Suprapubic skin (tissue), 4 donors: ENCODE results near the gene ASF1B. TPM values are rescaled to one million over a fixed set of nuclear protein-coding genes. Genes with fewer than 3 reads are reported as not detected.

Experiments used
- DNase-seq, 2 donors: peaks; one replicate each; pipeline ENCODE4 v3.0.0-alpha.2; 2019; ENCODE audit warnings: low spot score in 2 of 2
- H3K27ac ChIP-seq: fragments of 200-600 bp; sonication (generic); one replicate; pipeline ENCODE4 v1.5.1; 2019
- H3K27me3 ChIP-seq: fragments of 200-600 bp; sonication (generic); one replicate; pipeline ENCODE4 v1.5.1; 2019
- H3K36me3 ChIP-seq: fragments of 200-600 bp; sonication (generic); one replicate; pipeline ENCODE4 v1.5.1; 2019
- H3K4me1 ChIP-seq: fragments of 200-600 bp; sonication (generic); one replicate; pipeline ENCODE4 v1.5.1; 2019
- H3K4me3 ChIP-seq: fragments of 200-600 bp; sonication (generic); one replicate; pipeline ENCODE4 v1.5.1; 2019; ENCODE audit warnings: mild to moderate bottlenecking
- H3K9me3 ChIP-seq: fragments of 200-600 bp; sonication (generic); one replicate; pipeline ENCODE4 v1.5.1; 2019
- EP300 ChIP-seq: sonication (generic); formaldehyde crosslinking; IDR thresholded peaks from one replicate; pipeline ENCODE4 v1.6.1; 2017; ENCODE audit warnings: antibody characterized with exemption
- POLR2A ChIP-seq, 2 donors: fragments of 450-650 bp; IDR thresholded peaks; one replicate each; pipeline ENCODE4 v1.6.1; 2017; ENCODE audit warnings: antibody characterized with exemption in 2 of 2, mild to moderate bottlenecking in 2 of 2, moderate library complexity in 2 of 2
- POLR2AphosphoS5 ChIP-seq, 3 donors: sonication (generic); formaldehyde crosslinking; IDR thresholded peaks; one replicate each; pipeline ENCODE4 v1.6.1; 2017; ENCODE audit warnings: antibody characterized with exemption in 3 of 3
- WGBS: methylation state at CpG from one replicate; pipeline ENCODE4 v1.1.5; 2018; 5-methylcytosine and 5-hydroxymethylcytosine counted together
- total RNA-seq, 4 donors: library from RNA; depleted of rRNA; stranded (reverse); fragments of >200 nt; gene quantifications; one replicate each; pipeline ENCODE4 v1.1.0, GENCODE V29; 2016
- TF ChIP-seq, protein P1 (sequence below), 2 donors: fragments of 200-600 bp in 1 of 2; fragments of 450-650 bp in 1 of 2; sonication (generic) in 1 of 2; IDR thresholded peaks; one replicate each; pipeline ENCODE4 v1.5.1; 2016 to 2019; ENCODE audit warnings: antibody characterized with exemption in 2 of 2, mild to moderate bottlenecking in 1 of 2, moderate library complexity in 1 of 2

The ASF1B gene
- total RNA-seq, 4 donors from 2014 or later: 3.4 to 8.8 (median 7.8) TPM

- DNase-seq: no peak
- TF ChIP-seq, protein P1, sequence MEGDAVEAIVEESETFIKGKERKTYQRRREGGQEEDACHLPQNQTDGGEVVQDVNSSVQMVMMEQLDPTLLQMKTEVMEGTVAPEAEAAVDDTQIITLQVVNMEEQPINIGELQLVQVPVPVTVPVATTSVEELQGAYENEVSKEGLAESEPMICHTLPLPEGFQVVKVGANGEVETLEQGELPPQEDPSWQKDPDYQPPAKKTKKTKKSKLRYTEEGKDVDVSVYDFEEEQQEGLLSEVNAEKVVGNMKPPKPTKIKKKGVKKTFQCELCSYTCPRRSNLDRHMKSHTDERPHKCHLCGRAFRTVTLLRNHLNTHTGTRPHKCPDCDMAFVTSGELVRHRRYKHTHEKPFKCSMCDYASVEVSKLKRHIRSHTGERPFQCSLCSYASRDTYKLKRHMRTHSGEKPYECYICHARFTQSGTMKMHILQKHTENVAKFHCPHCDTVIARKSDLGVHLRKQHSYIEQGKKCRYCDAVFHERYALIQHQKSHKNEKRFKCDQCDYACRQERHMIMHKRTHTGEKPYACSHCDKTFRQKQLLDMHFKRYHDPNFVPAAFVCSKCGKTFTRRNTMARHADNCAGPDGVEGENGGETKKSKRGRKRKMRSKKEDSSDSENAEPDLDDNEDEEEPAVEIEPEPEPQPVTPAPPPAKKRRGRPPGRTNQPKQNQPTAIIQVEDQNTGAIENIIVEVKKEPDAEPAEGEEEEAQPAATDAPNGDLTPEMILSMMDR (IDR thresholded peaks at IDR 0.05): no peak
- TF ChIP-seq EP300 (no peak), POLR2AphosphoS5 (IDR thresholded peaks at IDR 0.05) (no peak), POLR2A (IDR thresholded peaks at IDR 0.05) (no peak)
- Histone ChIP-seq H3K36me3 (peaks cover 11% of the 10 kb centered on the region), H3K27me3 (no peaks in the 10 kb centered on the region), H3K27ac (no peak overlapping the region), H3K4me1 (peaks cover 23% of the 10 kb centered on the region), H3K4me3 (peak overlapping the region; percentile 92), H3K9me3 (no peaks in the 10 kb centered on the region)
- WGBS: 18% methylated on average over 16 of the region's 16 CpGs
Observed at GRCh38 chr19:14089412-14089661, 47.1 kb downstream of the ASF1B start.

GRCh38 chr19:14088634-14089411 lies 47.6 kb downstream of the ASF1B start:
- Histone ChIP-seq H3K4me3 (peak overlapping the region; percentile 92), H3K9me3 (no peaks in the 10 kb centered on the region), H3K27ac (no peak overlapping the region)

GRCh38 chr19:14086098-14086497 lies 50.3 kb downstream of the ASF1B start:
- Histone ChIP-seq H3K4me3 (no peak overlapping the region), H3K4me1 (peaks cover 23% of the 10 kb centered on the region), H3K9me3 (no peaks in the 10 kb centered on the region), H3K27ac (no peak overlapping the region), H3K27me3 (no peaks in the 10 kb centered on the region), H3K36me3 (peaks cover 11% of the 10 kb centered on the region)
- no peak for DNase-seq
- 90% methylated on average over 5 of the region's 5 CpGs for WGBS
- TF ChIP-seq POLR2A (IDR thresholded peaks at IDR 0.05) (no peak), POLR2AphosphoS5 (IDR thresholded peaks at IDR 0.05) (no peak), EP300 (no peak)
- TF ChIP-seq, protein P1 (IDR thresholded peaks at IDR 0.05): no peak

More at GRCh38 chr19:14088634-14089411, 47.6 kb downstream of the ASF1B start:
- no peak for DNase-seq
- 87% methylated on average over 27 of the region's 30 CpGs for WGBS
- Histone ChIP-seq H3K27me3 (no peaks in the 10 kb centered on the region), H3K36me3 (peaks cover 11% of the 10 kb centered on the region), H3K4me1 (peaks cover 23% of the 10 kb centered on the region)
- TF ChIP-seq, protein P1 (IDR thresholded peaks at IDR 0.05): no peak
- TF ChIP-seq POLR2AphosphoS5 (IDR thresholded peaks at IDR 0.05): no peak
- no peak for TF ChIP-seq POLR2A (IDR thresholded peaks at IDR 0.05)
- TF ChIP-seq EP300: no peak

- Histone ChIP-seq H3K27me3 (no peaks in the 10 kb centered on the region), H3K36me3 (peaks cover 11% of the 10 kb centered on the region), H3K9me3 (no peaks in the 10 kb centered on the region), H3K4me3 (no peak within 1 kb of the TSS), H3K27ac (no peak within 1 kb of the TSS), H3K4me1 (peaks cover 27% of the 10 kb centered on the region)
- WGBS: 70% methylated on average over 37 of the region's 54 CpGs
- DNase-seq: no peak
- TF ChIP-seq, protein P1 (IDR thresholded peaks at IDR 0.05): no peak
- TF ChIP-seq POLR2A (IDR thresholded peaks at IDR 0.05) (no peak), POLR2AphosphoS5 (IDR thresholded peaks at IDR 0.05) (no peak)
Observed at GRCh38 chr19:14085309-14085995, 50.9 kb downstream of the ASF1B start, which contains the start of gene C19orf67. TSS of gene C19orf67 (minus strand) at chr19:14085783. CDS start at chr19:14085627, 156 bp downstream.

DNA sequence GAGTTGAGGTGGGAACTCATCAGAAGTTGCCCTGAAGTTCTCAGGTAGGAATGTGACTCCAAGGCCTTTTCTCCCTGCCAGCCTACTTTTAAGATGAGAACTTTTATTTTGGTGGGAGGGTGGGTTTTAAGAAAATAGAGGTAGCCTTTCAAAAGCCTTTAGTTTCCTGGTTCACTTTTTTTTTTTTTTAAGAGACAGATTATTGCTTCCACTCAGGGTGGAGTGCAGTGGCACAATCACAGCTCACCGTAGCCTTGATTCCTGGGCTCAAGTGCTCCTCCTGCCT lies 53.8 kb downstream of the ASF1B start:
- Histone ChIP-seq H3K4me3 (peak overlapping the region; percentile 77), H3K9me3 (no peaks in the 10 kb centered on the region), H3K27ac (peak overlapping the region; percentile 89), H3K27me3 (no peaks in the 10 kb centered on the region), H3K36me3 (peaks cover 1% of the 10 kb centered on the region), H3K4me1 (peaks cover 27% of the 10 kb centered on the region)
- WGBS: 0% methylated on average over 1 of the region's 1 CpG
- DNase-seq: no peak
- TF ChIP-seq POLR2AphosphoS5 (IDR thresholded peaks at IDR 0.05) (no peak), EP300 (no peak), POLR2A (IDR thresholded peaks at IDR 0.05) (no peak)
- TF ChIP-seq, protein P1 (IDR thresholded peaks at IDR 0.05): no peak
